HFFc6 (cell line): ENCODE results near the gene ATXN1. TPM values are rescaled to one million over a fixed set of nuclear protein-coding genes. Genes with fewer than 3 reads are reported as not detected.
A peak's percentile ranks its signal among the peaks of the same experiment; 100 is the strongest.

Source experiments
- DNase-seq: peaks from one replicate; pipeline ENCODE4 v3.0.0-alpha.2; 2018
- H3K27ac Mint-ChIP-seq: 2 replicates; pipeline ENCODE4 v1.8.0; 2020; ENCODE audit warnings: mild to moderate bottlenecking, mixed read lengths
- H3K27me3 Mint-ChIP-seq: 2 replicates; pipeline ENCODE4 v1.8.0; 2021; ENCODE audit warnings: mild to moderate bottlenecking, moderate library complexity, mixed read lengths; ENCODE audit not compliant: insufficient read depth
- H3K36me3 Mint-ChIP-seq: 2 replicates; pipeline ENCODE4 v1.8.0; 2021; ENCODE audit warnings: low read depth, mixed read lengths
- H3K4me1 Mint-ChIP-seq: 2 replicates; pipeline ENCODE4 v1.8.0; 2020; ENCODE audit warnings: low read depth, mixed read lengths
- H3K4me3 Mint-ChIP-seq: 2 replicates; pipeline ENCODE4 v1.8.0; 2020; ENCODE audit warnings: mild to moderate bottlenecking, moderate library complexity, mixed read lengths
- H3K9me3 Mint-ChIP-seq: 2 replicates; pipeline ENCODE4 v1.8.0; 2020; ENCODE audit warnings: mild to moderate bottlenecking, mixed read lengths
- CTCF ChIP-seq: fragments of 200-600 bp; sonication (generic); IDR thresholded peaks from 2 replicates; pipeline ENCODE4 v1.5.0; 2021; ENCODE audit warnings: antibody characterized with exemption, mild to moderate bottlenecking
- total RNA-seq, 6 experiments: library from RNA; stranded (reverse); fragmentation: NEBNext Ultra II Directional; extraction: Animal tissue kit (Norgen Biotek cat#: 25700); gene quantifications; 2 replicates in 1 of 6; 3 replicates in 5 of 6; pipeline ENCODE4 v1.2.3, GENCODE V29; 2021

Gene ATXN1
- total RNA-seq, 6 experiments from 2014 or later = 28.2 to 41.5 (median 30.5) TPM

- no peaks in the 10 kb centered on the region for H3K9me3 Mint-ChIP-seq
Measured at GRCh38 chr6:16626650-16627049, 134.6 kb downstream of the ATXN1 start.

GRCh38 chr6:16625291-16626265, 135.7 kb downstream of the ATXN1 start:
- H3K4me1 Mint-ChIP-seq = peaks cover 50% of the 10 kb centered on the region
- peak overlapping the region; percentile 42; the same call in 1 of the 2 replicates for H3K27ac Mint-ChIP-seq
- no peaks in the 10 kb centered on the region for H3K27me3 Mint-ChIP-seq
- DNase-seq = peak; percentile 56
- no peak overlapping the region for H3K4me3 Mint-ChIP-seq
- no peaks in the 10 kb centered on the region for H3K9me3 Mint-ChIP-seq
- peaks cover 36% of the 10 kb centered on the region for H3K36me3 Mint-ChIP-seq
- no peak for TF ChIP-seq CTCF

More at GRCh38 chr6:16626650-16627049, 134.6 kb downstream of the ATXN1 start:
- no peak overlapping the region for H3K4me3 Mint-ChIP-seq
- DNase-seq = no peak
- peaks cover 50% of the 10 kb centered on the region for H3K4me1 Mint-ChIP-seq
- H3K36me3 Mint-ChIP-seq = peaks cover 36% of the 10 kb centered on the region
- H3K27ac Mint-ChIP-seq = no peak overlapping the region
- H3K27me3 Mint-ChIP-seq = no peaks in the 10 kb centered on the region
- no peak for TF ChIP-seq CTCF

GRCh38 chr6:16624636-16625290, 136.5 kb downstream of the ATXN1 start:
- Mint-ChIP-seq H3K4me1 (peaks cover 50% of the 10 kb centered on the region), H3K36me3 (peaks cover 29% of the 10 kb centered on the region), H3K27ac (peak overlapping the region; percentile 10; the same call in 1 of the 2 replicates), H3K27me3 (no peaks in the 10 kb centered on the region), H3K9me3 (no peaks in the 10 kb centered on the region), H3K4me3 (peak overlapping the region; percentile 45; the same call in 1 of the 2 replicates)
- DNase-seq = peak; percentile 30
- TF ChIP-seq CTCF = no peak

- H3K27ac Mint-ChIP-seq = peak overlapping the region; percentile 64
- H3K36me3 Mint-ChIP-seq = peaks cover 24% of the 10 kb centered on the region
- H3K4me1 Mint-ChIP-seq = peaks cover 50% of the 10 kb centered on the region
- no peak for DNase-seq
- TF ChIP-seq CTCF = no peak
- no peaks in the 10 kb centered on the region for H3K9me3 Mint-ChIP-seq
- no peaks in the 10 kb centered on the region for H3K27me3 Mint-ChIP-seq
- H3K4me3 Mint-ChIP-seq = peak overlapping the region; percentile 39; the same call in 1 of the 2 replicates
Measured at GRCh38 chr6:16623731-16624130, 137.5 kb downstream of the ATXN1 start.

GRCh38 chr6:16623029-16623653, 138.1 kb downstream of the ATXN1 start:
- TF ChIP-seq CTCF = no peak
- Mint-ChIP-seq H3K27me3 (no peaks in the 10 kb centered on the region), H3K36me3 (peaks cover 20% of the 10 kb centered on the region), H3K4me1 (peaks cover 51% of the 10 kb centered on the region), H3K9me3 (no peaks in the 10 kb centered on the region), H3K27ac (peak overlapping the region; percentile 64), H3K4me3 (peak overlapping the region; percentile 39; the same call in 1 of the 2 replicates)
- DNase-seq = no peak
